ENCODE data around the gene RPL10. TPM values are rescaled to one million over a fixed set of nuclear protein-coding genes. Genes with fewer than 3 reads are reported as not detected.

Gene RPL10
- total RNA-seq, 1 donor from 2014 or later, result 3,937 TPM

GRCh38 chrX:154360155-154360713 lies 37.9 kb upstream of the RPL10 start:
- no peak for DNase-seq (ENCODE audit: low read depth)

DNA sequence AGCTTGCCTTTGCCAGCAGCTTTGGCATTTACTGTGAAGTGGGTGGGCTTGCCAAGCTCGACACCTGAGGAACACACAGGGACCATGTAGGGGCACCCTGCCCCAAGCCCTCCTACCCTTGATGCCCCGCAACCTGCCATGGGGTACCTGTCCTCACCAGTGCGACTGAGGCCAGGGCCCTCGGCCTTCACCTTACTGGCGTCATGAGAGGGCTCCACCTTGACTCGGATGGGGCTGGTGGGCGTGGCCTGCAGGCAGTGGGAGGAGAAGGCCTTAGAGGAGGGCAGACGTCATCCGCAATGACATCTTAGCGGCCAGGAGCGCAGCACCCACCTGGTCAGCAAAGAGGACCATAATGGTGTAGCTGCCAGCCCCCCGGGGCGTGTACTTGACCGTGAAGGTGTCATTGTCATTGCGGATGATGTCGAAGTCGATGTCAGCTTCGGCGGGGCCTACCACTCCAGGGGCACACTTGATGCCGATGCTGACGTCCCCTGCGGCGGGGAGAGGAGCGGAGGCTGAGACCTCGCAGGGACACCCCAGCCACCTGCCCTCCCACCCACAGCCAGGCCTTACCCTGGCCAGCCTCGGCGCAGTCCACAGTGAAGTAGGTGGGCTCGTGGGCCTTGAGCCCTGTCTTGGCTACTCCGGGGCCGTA lies 36.0 kb upstream of the RPL10 start:
- no peak for DNase-seq (ENCODE audit: low read depth)

DNA sequence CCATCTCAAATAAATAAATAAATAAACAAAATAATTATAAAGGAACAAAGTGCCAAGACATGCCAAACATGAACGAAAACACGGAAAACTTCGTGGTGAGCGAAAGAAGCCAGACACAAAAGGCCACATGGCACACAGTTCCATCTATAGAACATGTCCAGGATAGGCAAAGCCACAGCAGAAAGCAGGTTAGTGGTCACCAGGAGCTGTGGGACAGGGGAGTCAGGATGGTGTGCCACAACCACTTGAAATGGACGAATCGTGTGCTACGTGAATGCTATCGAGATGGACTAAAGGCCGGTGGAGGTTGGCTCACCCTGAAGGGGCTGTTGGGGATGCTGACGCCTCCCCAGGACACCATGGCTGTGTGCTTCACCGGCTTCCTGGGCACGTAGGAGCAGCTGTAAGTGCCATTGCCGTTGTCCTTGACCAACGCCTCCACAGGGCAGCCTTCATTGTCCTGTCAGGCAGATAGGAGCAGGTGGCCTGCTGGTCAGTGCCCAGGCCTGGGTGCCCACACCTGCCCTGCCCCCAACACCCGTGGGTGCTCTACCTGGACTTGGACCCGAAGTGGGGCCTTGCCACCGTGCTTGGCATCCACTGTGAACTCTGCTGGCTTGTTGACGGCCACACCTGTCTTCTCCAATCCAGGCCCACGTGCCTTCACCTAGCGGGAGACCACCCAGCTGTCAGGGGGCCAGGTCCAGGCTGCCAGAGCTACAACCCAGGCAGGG lies 34.3 kb upstream of the RPL10 start:
- no peak for DNase-seq (ENCODE audit: low read depth)

- DNase-seq (ENCODE audit: low read depth), result peak; percentile 60
Measured at GRCh38 chrX:154365052-154365600, 33.1 kb upstream of the RPL10 start.

DNA sequence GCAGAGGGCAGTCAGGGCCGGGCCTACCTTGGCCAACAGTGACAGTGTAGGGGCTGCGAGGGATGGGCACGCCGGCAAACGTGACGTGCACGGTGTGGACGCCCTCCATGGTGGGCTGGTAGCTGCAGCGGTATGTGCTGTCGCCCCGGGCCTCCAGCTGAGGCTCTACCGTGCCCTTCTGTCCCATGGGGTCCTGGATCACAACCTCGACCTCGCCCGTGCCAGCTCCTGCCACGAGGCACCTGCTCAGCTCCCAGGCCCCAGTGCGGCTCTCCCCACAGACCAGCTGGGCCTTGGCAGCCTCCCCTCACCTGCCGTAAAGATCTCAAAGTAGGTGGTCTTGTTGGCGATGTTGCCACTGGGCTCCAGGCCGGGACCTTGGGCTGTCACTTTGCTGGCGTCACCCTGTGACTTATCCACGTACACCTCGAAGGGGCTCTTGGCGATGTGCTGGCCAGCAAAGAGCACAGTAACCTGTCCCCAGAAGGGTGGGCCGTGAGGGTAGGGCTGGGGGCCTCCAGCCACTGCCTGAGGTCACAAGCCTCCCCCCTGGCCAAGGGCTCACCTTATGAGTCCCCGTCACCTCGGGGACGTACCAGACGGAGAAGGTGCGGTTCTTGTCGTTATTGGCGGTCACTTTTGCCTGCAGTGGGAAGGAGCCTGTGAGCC lies 32.0 kb upstream of the RPL10 start:
- peak; percentile 34 for DNase-seq (ENCODE audit: low read depth)

DNA sequence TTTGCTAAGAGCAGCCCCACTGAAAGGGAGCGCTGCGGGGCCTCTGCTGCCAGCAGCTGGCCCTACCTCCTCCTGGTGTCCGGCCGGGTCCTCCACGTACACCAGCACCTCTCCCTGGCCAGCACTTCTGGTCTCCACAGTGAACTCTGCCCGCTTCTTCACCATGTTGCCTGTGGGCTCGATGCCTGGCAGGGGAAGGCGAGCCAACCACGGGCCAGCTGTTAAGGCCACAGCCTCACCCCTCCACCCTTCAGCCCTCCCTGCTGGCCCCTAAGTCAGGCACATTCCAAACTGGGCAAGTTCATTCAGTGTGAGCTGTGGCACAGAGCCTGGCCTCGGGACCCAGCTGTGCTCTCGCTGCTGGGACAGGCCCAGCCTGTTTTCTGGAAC lies 31.5 kb upstream of the RPL10 start:
- DNase-seq (ENCODE audit: low read depth), result peak; percentile 94

- peak; percentile 24 for DNase-seq (ENCODE audit: low read depth)
Measured at GRCh38 chrX:154367474-154368308, 30.5 kb upstream of the RPL10 start.

DNA sequence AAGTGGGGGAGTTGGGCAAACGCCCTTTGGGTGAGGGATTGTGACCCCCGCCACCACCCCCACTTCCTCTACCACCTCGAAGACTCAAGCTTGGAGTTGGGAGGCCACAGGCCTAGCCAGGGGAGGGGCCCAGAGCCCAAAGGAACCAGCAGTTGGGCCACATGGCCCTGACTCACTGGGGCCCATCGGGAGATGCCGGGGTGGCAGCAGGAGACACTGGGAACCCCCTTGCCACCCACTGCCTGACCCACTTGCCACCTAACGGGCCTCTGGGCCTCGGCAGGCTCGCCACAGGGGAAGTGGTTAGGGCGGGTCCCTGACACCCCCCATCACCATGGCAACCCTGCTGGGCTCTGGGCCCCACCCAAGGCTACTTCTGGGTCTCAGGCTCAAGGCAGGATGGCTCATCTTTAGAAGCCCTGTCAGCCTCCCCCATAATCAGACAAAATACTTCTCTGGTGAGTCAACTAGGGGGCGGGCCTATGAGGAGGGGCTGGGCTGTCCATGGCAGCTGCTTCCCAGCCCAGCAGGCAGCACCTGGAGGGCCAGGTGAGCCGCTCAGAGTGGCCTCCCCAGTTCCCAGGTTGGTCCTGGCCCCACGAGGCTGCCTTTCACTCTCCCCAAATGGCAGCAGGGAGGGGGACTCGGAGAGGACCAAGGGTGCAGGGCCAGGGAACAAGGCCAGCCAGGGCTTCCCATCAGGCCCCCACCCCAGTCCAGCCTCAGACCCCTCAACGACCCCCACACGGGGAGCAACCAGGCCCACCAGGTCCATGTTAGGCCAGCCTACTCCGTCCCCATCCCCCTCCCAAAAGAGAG lies 29.3 kb upstream of the RPL10 start:
- DNase-seq (ENCODE audit: low read depth), result peak; percentile 94

DNA sequence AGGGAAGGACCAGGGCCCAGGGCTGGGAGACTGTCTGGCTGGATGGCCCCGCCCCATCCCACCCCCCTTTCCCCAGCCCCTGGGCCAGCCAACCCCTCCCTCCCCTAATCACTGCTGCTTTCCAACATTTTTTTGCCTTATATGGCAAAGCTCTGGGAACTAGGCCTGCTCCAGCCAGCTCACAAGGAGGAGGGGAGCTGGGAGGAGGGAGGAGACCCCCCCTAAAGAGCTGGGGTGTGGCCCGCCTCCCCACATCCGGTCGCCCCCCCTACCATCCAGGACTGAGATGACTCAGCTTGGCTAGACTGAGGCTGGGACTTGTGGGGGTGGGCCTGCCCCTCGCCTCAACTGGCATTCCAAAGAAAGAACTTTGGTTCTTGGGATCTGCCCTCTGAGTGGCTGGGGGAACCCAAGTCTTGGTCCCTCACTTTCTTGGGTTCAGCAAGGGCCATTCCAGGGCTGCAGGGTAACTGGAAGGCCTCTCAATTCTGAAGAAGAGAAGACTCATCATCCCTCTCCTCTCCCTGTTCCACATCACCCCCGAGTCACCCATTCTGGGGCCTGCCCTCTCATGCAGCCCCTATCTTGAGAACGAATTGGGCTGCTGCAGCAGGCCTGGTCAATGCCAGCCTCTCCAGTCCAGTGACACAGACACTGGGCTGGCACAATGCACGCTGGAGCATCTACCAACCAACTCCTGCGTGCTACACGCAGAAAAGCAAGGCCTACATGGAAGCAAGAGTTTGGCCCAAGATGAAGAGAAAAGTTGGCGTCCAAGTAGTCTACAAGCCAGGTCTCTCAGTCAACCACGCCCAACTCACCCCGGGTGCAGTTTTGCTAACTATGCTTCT lies 28.5 kb upstream of the RPL10 start:
- DNase-seq (ENCODE audit: low read depth), result peak; percentile 92

- peak; percentile 50 for DNase-seq (ENCODE audit: low read depth)
Measured at GRCh38 chrX:154370300-154371016, 27.7 kb upstream of the RPL10 start.

DNA sequence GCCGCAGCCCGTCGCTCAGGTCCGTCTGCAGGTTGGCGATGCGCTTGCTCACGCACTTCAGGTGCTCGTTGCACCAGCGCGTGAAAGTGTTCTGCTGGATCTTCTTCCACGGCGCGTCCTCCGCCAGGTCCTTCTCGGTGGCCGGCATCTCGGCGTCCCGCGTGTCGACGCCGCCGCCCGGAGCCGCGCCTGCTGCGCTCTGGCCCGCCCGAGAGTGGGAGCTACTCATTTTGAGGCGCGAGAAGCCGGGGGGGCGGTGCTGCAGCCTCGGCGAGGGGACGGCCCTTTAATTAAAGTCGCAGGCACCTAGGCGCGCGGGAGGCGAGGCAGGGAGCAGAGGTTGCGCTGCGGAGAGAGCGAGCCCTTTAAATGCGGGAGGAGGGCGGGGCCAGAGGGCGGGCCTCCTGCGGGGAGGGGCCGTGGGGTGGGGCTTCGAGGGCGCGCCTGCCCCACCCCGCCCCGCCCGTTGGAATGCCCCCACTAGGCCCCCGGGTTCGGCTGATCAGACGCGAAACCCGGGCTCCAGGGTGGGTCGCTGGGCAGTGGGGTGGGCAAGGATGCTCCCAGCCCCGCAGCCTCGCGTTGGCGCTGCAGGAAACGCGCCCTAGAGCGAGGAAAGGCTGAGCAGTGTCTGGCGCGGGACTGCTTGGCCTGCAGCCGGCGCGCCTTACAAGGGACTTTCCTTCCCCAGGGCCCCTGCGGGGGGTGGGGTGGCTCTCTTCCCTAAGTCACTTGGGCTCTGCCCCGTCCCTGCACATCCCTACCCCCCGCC lies 27.0 kb upstream of the RPL10 start:
- peak; percentile 94 for DNase-seq (ENCODE audit: low read depth)

- peak; percentile 24 for DNase-seq (ENCODE audit: low read depth)
Measured at GRCh38 chrX:154371789-154372300, 26.3 kb upstream of the RPL10 start.

- DNase-seq (ENCODE audit: low read depth), result no peak
Measured at GRCh38 chrX:154372612-154373022, 25.6 kb upstream of the RPL10 start.

DNA sequence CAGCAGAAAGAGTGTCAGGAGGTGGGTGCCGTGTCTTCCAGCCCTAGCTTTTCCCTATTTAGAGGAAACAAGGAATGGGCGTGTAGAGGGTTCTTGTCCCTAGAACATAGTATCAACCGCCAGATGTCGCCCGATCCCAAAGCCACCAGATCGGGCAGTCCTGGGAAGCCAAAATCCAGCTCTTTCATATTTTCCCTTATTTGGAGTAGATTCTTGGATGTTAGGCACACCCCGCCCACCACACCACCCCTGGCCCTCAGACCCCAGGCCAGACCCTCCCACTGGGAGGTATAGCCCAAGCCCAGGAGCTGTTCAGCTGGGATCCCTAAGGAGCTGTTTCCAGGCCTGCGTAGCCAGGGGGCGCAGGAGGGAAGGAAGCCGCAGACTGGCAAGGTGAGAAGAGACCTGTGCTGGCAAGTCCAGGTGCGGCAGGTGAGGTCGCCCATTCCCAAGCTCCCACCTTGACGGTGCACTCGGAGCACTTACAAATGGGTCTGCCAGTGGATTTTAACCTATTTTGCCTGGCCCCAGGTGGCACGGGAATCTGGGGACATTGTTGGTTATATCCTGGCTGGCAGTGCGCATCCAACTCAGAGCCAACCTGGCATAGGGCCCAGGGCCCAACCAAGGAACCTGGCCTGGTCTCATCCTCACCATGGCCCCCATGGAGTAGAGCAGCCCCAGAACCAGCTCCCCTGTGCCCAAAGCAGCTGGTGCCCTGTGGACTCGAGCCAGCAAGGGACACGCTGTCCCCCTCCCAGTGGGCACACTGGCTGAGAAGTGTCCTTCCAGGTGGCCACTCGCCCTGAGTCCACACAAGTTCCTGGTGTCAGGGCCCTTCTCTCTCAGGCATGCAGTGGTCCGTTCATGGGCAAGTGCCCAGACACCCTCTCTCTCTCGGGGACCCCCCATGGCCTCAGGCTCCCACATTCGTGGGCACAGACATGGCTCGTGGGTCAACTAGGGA lies 24.6 kb upstream of the RPL10 start:
- peak; percentile 68 for DNase-seq (ENCODE audit: low read depth)

GRCh38 chrX:154374313-154375155 lies 23.6 kb upstream of the RPL10 start, which contains the start of gene FLNA:
TSS of gene FLNA (minus strand) at chrX:154374634. CDS start at chrX:154371245, 3,389 bp downstream.
- DNase-seq (ENCODE audit: low read depth), result peak; percentile 35

Data from myocyte (in vitro differentiated cells).